Gastroesophageal sphincter (tissue), 4 donors: ENCODE data around the gene ULK3. TPM values are rescaled to one million over a fixed set of nuclear protein-coding genes. Genes with fewer than 3 reads are reported as not detected.

Experiments used
- ATAC-seq: fragments of 150-250 bp; one replicate; pipeline ENCODE4 v1.9.1; 2016; ENCODE audit warnings: mild to moderate bottlenecking, moderate library complexity
- H3K27ac ChIP-seq, 4 donors: fragments of 200-600 bp; sonication (generic) in 3 of 4; 1 replicate in 3 of 4; 2 replicates in 1 of 4; pipeline ENCODE4 v1.5.1; 2016 to 2019
- H3K27me3 ChIP-seq: fragments of 200-600 bp; sonication (generic); one replicate; pipeline ENCODE4 v1.5.1; 2019
- H3K36me3 ChIP-seq, 2 donors: fragments of 200-600 bp; sonication (generic); one replicate each; pipeline ENCODE4 v1.5.1; 2019; ENCODE audit warnings: control low read depth in 1 of 2
- H3K4me1 ChIP-seq, 3 donors: fragments of 200-600 bp; sonication (generic); 1 replicate in 2 of 3; 2 replicates in 1 of 3; pipeline ENCODE4 v1.5.1; 2016 to 2019; ENCODE audit warnings: control low read depth in 2 of 3
- H3K4me3 ChIP-seq, 2 donors: fragments of 200-600 bp; sonication (generic); one replicate each; pipeline ENCODE4 v1.5.1; 2019; ENCODE audit warnings: mild to moderate bottlenecking in 1 of 2, moderate library complexity in 1 of 2
- H3K9me3 ChIP-seq, 3 donors: fragments of 200-600 bp; sonication (generic); one replicate each; pipeline ENCODE4 v1.5.1; 2017 to 2019; ENCODE audit warnings: control low read depth in 2 of 3
- CTCF ChIP-seq, 4 experiments: fragments of 200-600 bp in 2 of 4; fragments of 450-650 bp in 2 of 4; sonication (generic) in 1 of 4; IDR thresholded peaks; one replicate each; pipeline ENCODE4 v1.5.1; 2017 to 2019; ENCODE audit warnings: antibody characterized with exemption in 4 of 4, mild to moderate bottlenecking in 2 of 4, moderate library complexity in 2 of 4
- EP300 ChIP-seq: sonication (generic); formaldehyde crosslinking; IDR thresholded peaks from one replicate; pipeline ENCODE4 v1.6.1; 2017; ENCODE audit warnings: antibody characterized with exemption, mild to moderate bottlenecking
- POLR2A ChIP-seq, 2 donors: fragments of 450-650 bp; IDR thresholded peaks; one replicate each; pipeline ENCODE4 v1.6.1; 2017; ENCODE audit warnings: antibody characterized with exemption in 2 of 2, mild to moderate bottlenecking in 2 of 2, moderate library complexity in 1 of 2
- POLR2AphosphoS5 ChIP-seq: sonication (generic); formaldehyde crosslinking; IDR thresholded peaks from one replicate; pipeline ENCODE4 v1.6.1; 2017; ENCODE audit warnings: antibody characterized with exemption
- WGBS, 2 donors: methylation state at CpG; one replicate each; pipeline ENCODE4 v1.1.5; 2018; ENCODE audit warnings: low coverage in 1 of 2; 5-methylcytosine and 5-hydroxymethylcytosine counted together
- total RNA-seq, 4 donors: library from RNA; depleted of rRNA; stranded (reverse); fragments of >200 nt; gene quantifications; one replicate each; pipeline ENCODE4 v1.1.0, GENCODE V29; 2016

The ULK3 gene
- total RNA-seq, 4 donors from 2014 or later: 26.4 to 51.8 (median 32.7) TPM

- peaks cover 18% of the 10 kb centered on the region for H3K27me3 ChIP-seq
- peaks cover 0 to 33% (median 8%) of the 10 kb centered on the region in 3 donors for H3K4me1 ChIP-seq
- no peak for ATAC-seq
- H3K4me3 ChIP-seq: no peak within 1 kb of the TSS
- TF ChIP-seq POLR2AphosphoS5 (no peak), POLR2A (IDR thresholded peaks at IDR 0.05) (no peak), EP300 (no peak), CTCF (IDR thresholded peaks at IDR 0.05) (no peak)
- WGBS, 2 donors: no CpG with 5 or more reads among the region's 12 CpGs
- no peaks in the 10 kb centered on the region for H3K9me3 ChIP-seq
- no peak within 1 kb of the TSS for H3K27ac ChIP-seq
- H3K36me3 ChIP-seq: no peaks in the 10 kb centered on the region
Observed at GRCh38 chr15:74812533-74812932, 30.4 kb downstream of the ULK3 start, which contains the start of gene LMAN1L. TSS of gene LMAN1L (plus strand) at chr15:74812835. CDS start at chr15:74812855, 20 bp downstream.

DNA sequence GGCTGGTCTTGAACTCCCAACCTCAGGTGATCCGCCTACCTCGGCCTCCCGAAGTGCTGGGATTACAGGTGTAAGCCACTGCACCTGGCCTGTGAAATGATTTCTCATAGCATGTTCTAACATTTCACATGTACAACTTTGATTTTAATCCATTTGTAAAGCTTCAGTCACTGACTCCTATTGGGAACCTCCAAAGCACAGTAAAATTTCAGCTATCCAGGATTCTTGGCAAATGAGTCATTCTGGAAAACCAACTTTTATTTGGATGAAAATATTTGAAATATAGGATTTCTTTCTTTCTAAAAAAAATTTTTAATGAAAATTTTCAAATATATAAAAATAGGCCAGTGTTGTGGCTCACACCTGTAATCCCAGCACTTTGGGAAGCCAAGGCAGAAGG, 33.0 kb downstream of the ULK3 start:
- H3K27ac ChIP-seq: no peak overlapping the region
- no peak overlapping the region for H3K4me3 ChIP-seq
- WGBS, 2 donors: 96% methylated on average over 3 of the region's 3 CpGs; no CpG with 5 or more reads in 1 of the 2 donors
- H3K4me1 ChIP-seq: peaks cover 0 to 7% (median 0%) of the 10 kb centered on the region in 3 donors
- no peaks in the 10 kb centered on the region for H3K9me3 ChIP-seq
- no peak for ATAC-seq
- TF ChIP-seq EP300 (no peak), POLR2A (IDR thresholded peaks at IDR 0.05) (no peak), CTCF (IDR thresholded peaks at IDR 0.05) (no peak), POLR2AphosphoS5 (no peak)
- peaks cover 18% of the 10 kb centered on the region for H3K27me3 ChIP-seq
- H3K36me3 ChIP-seq: no peaks in the 10 kb centered on the region

DNA sequence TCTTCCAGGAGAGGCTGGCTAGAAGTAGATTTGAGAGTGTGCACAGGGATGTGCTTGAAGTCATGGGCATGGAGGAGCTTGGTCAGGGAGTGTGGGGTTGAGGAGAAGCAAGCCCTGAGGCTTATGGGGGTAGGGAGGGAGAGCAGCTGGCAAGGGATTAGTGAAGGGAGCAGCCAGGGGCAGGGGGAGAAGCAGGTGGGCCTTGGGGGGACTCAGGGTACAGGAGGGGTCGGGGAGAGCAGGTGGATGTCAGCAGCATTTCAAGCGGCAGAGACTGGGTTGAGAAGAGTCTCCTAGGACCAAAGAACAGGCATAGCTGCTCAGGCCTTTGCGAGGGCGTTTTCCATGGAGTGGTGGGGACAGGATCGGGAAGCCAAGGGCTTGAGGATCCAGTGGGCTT, 33.7 kb downstream of the ULK3 start:
- no peak for TF ChIP-seq CTCF (IDR thresholded peaks at IDR 0.05)
- no peak for TF ChIP-seq POLR2A (IDR thresholded peaks at IDR 0.05)
- TF ChIP-seq POLR2AphosphoS5: no peak
- no peak for TF ChIP-seq EP300
- ATAC-seq: no peak
- no peaks in the 10 kb centered on the region for H3K36me3 ChIP-seq
- peaks cover 18% of the 10 kb centered on the region for H3K27me3 ChIP-seq
- H3K4me1 ChIP-seq: no peaks in the 10 kb centered on the region
- 72 to 84% methylated on average over 3 to 5 of the region's 5 CpGs for WGBS, 2 donors
- no peak overlapping the region for H3K4me3 ChIP-seq
- H3K27ac ChIP-seq: no peak overlapping the region
- no peaks in the 10 kb centered on the region for H3K9me3 ChIP-seq

GRCh38 chr15:74808840-74809229, 34.1 kb downstream of the ULK3 start:
- H3K4me1 ChIP-seq: no peaks in the 10 kb centered on the region
- no peaks in the 10 kb centered on the region for H3K9me3 ChIP-seq
- peaks cover 0 to 4% of the 10 kb centered on the region in 2 donors for H3K36me3 ChIP-seq
- H3K27ac ChIP-seq: no peak overlapping the region
- H3K4me3 ChIP-seq: no peak overlapping the region
- no peak for ATAC-seq
- H3K27me3 ChIP-seq: peaks cover 18% of the 10 kb centered on the region
- whole genome bisulfite sequencing, 2 donors: 59 to 63% methylated on average over 3 to 4 of the region's 4 CpGs
- TF ChIP-seq EP300 (no peak), POLR2AphosphoS5 (no peak), POLR2A (IDR thresholded peaks at IDR 0.05) (no peak), CTCF (IDR thresholded peaks at IDR 0.05) (no peak)

DNA sequence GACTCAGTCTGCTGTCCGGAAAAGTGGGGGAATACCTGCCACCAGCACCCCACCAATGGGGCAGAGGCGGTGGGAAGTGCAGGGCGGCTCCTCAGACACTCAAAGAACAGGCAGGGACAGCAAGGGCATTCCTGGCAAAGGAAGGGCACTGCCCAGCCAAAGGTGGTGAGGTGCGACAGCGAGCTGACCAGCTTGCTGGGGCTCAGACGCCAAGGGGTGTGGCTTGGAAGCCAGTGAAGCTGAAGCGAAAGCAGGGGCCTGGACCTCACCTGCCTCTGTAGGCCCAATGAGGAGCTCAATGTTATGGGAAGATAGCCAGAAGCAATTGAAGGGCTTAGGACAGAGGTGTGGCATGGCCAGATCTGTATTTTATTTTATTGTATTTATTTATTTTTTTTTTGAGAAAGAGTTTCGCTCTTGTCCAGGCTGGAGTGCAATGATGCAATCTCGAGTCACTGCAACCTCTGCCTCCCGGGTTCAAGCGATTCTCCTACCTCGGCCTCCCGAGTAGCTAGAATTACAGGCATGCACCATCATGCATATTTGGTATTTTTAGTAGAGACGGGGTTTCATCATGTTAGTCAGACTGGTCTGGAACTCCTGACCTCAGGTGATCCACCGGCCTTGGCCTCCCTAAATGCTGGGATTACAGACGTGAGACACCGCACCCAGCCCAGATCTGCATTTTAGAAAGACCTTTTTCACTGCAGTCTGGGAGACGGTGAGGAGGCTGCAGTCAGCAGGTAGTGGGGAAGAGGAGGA, 34.7 kb downstream of the ULK3 start:
- no peak overlapping the region for H3K4me3 ChIP-seq
- H3K27me3 ChIP-seq: peaks cover 18% of the 10 kb centered on the region
- no peak overlapping the region for H3K27ac ChIP-seq
- peaks cover 0 to 9% of the 10 kb centered on the region in 2 donors for H3K36me3 ChIP-seq
- 81 to 83% methylated on average over 1 to 9 of the region's 18 CpGs for WGBS, 2 donors
- TF ChIP-seq EP300 (no peak), CTCF (IDR thresholded peaks at IDR 0.05) (no peak), POLR2A (IDR thresholded peaks at IDR 0.05) (no peak), POLR2AphosphoS5 (no peak)
- H3K4me1 ChIP-seq: no peaks in the 10 kb centered on the region
- ATAC-seq: no peak
- no peaks in the 10 kb centered on the region for H3K9me3 ChIP-seq
